ENCODE data around the gene DENND4A. TPM values are rescaled to one million over a fixed set of nuclear protein-coding genes. Genes with fewer than 3 reads are reported as not detected.

The DENND4A gene
- total RNA-seq, 4 donors from 2014 or later = 17.7 to 34.3 (median 25.4) TPM

DNA sequence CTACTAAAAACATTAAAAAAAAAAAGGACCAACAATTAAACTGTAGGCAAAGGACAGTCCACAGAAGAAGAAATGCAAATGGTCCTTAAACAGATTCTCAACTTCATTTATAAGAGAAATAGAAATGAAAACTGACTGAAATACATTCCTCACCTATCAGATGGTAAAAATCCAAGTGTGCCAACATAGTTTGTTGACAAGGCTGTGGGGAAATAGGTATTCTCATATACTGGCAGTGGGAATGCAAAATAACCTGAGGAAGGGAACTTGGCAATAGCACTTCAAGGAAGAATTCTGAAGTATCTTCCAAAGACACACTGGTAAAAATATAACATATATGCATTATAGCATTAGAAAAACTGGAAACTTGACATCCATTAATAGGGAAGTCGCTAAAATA, 116.5 kb downstream of the DENND4A start:
- H3K27ac ChIP-seq (replicated peaks in 1 of 4) = no peak overlapping the region
- no peaks in the 10 kb centered on the region for H3K4me1 ChIP-seq
- H3K4me3 ChIP-seq = no peak overlapping the region
- 72% methylated on average over 1 of the region's 1 CpG for WGBS
- intact Hi-C loops (cut with DNase I) = no loop called here
- H3K36me3 ChIP-seq = peaks cover 17 to 50% (median 32%) of the 10 kb centered on the region in 4 donors
- DNase-seq (ENCODE audit: extremely low spot score) = no peak
- H3K9me3 ChIP-seq = no peaks in the 10 kb centered on the region
- TF ChIP-seq EP300 (IDR thresholded peaks at IDR 0.05) = no peak
- TF ChIP-seq POLR2A (IDR thresholded peaks at IDR 0.05; ENCODE audit: low read depth) = no peak
- TF ChIP-seq, protein P1, sequence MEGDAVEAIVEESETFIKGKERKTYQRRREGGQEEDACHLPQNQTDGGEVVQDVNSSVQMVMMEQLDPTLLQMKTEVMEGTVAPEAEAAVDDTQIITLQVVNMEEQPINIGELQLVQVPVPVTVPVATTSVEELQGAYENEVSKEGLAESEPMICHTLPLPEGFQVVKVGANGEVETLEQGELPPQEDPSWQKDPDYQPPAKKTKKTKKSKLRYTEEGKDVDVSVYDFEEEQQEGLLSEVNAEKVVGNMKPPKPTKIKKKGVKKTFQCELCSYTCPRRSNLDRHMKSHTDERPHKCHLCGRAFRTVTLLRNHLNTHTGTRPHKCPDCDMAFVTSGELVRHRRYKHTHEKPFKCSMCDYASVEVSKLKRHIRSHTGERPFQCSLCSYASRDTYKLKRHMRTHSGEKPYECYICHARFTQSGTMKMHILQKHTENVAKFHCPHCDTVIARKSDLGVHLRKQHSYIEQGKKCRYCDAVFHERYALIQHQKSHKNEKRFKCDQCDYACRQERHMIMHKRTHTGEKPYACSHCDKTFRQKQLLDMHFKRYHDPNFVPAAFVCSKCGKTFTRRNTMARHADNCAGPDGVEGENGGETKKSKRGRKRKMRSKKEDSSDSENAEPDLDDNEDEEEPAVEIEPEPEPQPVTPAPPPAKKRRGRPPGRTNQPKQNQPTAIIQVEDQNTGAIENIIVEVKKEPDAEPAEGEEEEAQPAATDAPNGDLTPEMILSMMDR (IDR thresholded peaks at IDR 0.05) = no peak
- no peak for TF ChIP-seq POLR2AphosphoS5 (IDR thresholded peaks at IDR 0.05)
- no peaks in the 10 kb centered on the region for H3K27me3 ChIP-seq

DNA sequence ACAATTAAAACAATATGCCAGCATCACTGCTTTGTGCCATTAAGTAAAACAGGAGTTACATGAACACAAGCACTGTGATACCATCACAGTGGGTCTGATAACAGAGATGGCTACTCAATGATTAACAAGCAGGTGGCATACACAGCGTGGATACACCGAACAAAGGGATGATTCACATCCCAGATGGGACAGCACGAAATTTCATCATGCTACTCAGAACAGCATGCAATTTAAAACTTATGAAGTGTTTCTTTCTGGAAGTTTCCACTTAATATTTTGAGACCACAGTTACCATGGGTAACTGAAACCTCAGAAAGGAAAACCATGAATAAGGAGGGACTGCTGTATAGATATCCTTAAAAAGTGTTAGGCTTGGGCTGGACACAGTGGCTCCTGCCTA, 125.8 kb downstream of the DENND4A start:
- DNase-seq (ENCODE audit: extremely low spot score) = peak; percentile 37
- Histone ChIP-seq H3K9me3 (no peaks in the 10 kb centered on the region), H3K36me3 (peaks cover 37 to 100% (median 64%) of the 10 kb centered on the region in 4 donors), H3K4me3 (no peak overlapping the region), H3K27me3 (no peaks in the 10 kb centered on the region), H3K4me1 (no peaks in the 10 kb centered on the region), H3K27ac (replicated peaks in 1 of 4) (no peak overlapping the region)
- 90% methylated on average over 3 of the region's 3 CpGs for WGBS
- TF ChIP-seq POLR2AphosphoS5 (IDR thresholded peaks at IDR 0.05) (no peak), EP300 (IDR thresholded peaks at IDR 0.05) (no peak), POLR2A (IDR thresholded peaks at IDR 0.05; ENCODE audit: low read depth) (no peak)
- TF ChIP-seq, protein P1 (IDR thresholded peaks at IDR 0.05) = no peak
- intact Hi-C loops (cut with DNase I) = no loop called here

DNA sequence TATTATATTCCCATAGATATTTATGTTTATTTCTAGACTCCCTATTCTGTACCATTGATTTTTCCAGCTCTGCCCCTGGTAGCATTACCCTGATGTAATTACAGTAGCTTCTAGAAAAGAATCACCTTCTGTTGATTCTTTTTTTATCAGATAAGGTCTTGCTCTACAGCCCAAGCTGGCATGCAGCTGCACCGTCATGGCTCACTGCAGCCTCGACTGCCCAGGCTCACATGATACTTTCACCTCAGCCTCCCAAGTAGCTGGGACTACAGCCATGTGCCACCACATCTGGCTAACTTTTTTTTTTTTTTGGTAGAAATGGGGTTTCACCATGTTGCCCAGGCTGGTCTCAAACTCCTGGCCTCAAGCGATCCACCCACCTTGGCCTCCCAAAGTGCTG, 128.6 kb downstream of the DENND4A start:
- no peak overlapping the region for H3K27ac ChIP-seq (replicated peaks in 1 of 4)
- no peaks in the 10 kb centered on the region for H3K27me3 ChIP-seq
- DNase-seq (ENCODE audit: extremely low spot score) = no peak
- H3K4me1 ChIP-seq = no peaks in the 10 kb centered on the region
- TF ChIP-seq POLR2A (IDR thresholded peaks at IDR 0.05; ENCODE audit: low read depth) (no peak), EP300 (IDR thresholded peaks at IDR 0.05) (no peak), POLR2AphosphoS5 (IDR thresholded peaks at IDR 0.05) (no peak)
- TF ChIP-seq, protein P1 (IDR thresholded peaks at IDR 0.05) = no peak
- intact Hi-C loops (cut with DNase I) = no loop called here
- 96% methylated on average over 3 of the region's 3 CpGs for WGBS
- no peak overlapping the region for H3K4me3 ChIP-seq
- peaks cover 23 to 96% (median 55%) of the 10 kb centered on the region in 4 donors for H3K36me3 ChIP-seq
- H3K9me3 ChIP-seq = no peaks in the 10 kb centered on the region

DNA sequence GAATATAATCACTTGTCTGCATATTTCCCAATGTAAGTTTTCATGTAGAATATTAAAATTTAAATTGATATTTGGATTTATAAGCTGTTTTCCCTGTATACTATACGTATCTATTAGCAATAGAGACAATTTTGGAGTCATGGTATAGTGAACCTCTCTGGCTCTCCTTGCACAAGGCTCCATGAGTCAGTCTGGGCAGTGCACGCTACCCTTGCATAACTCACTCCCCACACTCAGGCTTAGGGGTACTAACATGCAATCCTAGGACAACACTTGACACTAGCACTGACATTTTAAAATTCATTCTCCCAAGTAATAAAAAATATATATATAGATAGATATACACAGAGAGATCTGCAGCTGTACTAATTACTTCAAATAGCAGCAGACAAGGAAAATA, 131.2 kb downstream of the DENND4A start:
- WGBS = 78% methylated on average over 2 of the region's 2 CpGs
- H3K36me3 ChIP-seq = peaks cover 7 to 95% (median 43%) of the 10 kb centered on the region in 4 donors
- intact Hi-C loops (cut with DNase I) = no loop called here
- H3K9me3 ChIP-seq = no peaks in the 10 kb centered on the region
- H3K27ac ChIP-seq (replicated peaks in 1 of 4) = no peak overlapping the region
- TF ChIP-seq EP300 (IDR thresholded peaks at IDR 0.05) (no peak), POLR2A (IDR thresholded peaks at IDR 0.05; ENCODE audit: low read depth) (no peak), POLR2AphosphoS5 (IDR thresholded peaks at IDR 0.05) (no peak)
- TF ChIP-seq, protein P1 (IDR thresholded peaks at IDR 0.05) = no peak
- no peaks in the 10 kb centered on the region for H3K27me3 ChIP-seq
- no peak overlapping the region for H3K4me3 ChIP-seq
- DNase-seq (ENCODE audit: extremely low spot score) = no peak
- no peaks in the 10 kb centered on the region for H3K4me1 ChIP-seq

DNA sequence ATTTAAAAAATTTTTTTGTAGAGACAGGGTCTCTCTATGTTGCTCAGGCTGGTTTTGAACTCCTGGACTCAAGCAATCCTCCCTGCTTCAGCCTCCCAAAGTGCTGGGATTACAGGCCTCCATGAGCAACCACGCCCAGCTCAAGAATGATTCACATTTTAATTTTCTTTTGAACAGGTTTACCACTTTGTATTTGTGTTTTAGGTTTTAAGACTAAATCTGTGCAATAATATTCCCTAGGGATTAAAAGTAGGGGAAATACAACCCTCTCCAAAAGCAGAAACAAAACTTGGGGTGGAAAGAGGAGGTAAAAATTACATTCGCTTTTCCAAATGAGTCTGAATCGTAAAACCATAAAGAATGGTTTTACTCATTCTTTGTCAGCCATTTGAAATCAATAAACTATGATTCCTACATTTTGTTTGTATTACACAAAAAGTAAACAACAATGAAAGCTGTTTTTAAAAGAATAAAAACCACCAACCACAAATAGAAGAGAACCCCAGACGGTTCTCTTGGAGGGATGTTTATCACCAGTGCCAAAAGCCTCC, 132.5 kb downstream of the DENND4A start:
- no peaks in the 10 kb centered on the region for H3K9me3 ChIP-seq
- intact Hi-C loops (cut with DNase I) = no loop called here
- no peaks in the 10 kb centered on the region for H3K4me1 ChIP-seq
- no peak for DNase-seq (ENCODE audit: extremely low spot score)
- WGBS = 93% methylated on average over 4 of the region's 4 CpGs
- TF ChIP-seq, protein P1 (IDR thresholded peaks at IDR 0.05) = no peak
- TF ChIP-seq EP300 (IDR thresholded peaks at IDR 0.05) = no peak
- TF ChIP-seq POLR2A (IDR thresholded peaks at IDR 0.05; ENCODE audit: low read depth) = no peak
- no peak for TF ChIP-seq POLR2AphosphoS5 (IDR thresholded peaks at IDR 0.05)
- H3K36me3 ChIP-seq = peaks cover 11 to 89% (median 41%) of the 10 kb centered on the region in 4 donors
- H3K4me3 ChIP-seq = no peak overlapping the region
- no peak overlapping the region for H3K27ac ChIP-seq (replicated peaks in 1 of 4)
- no peaks in the 10 kb centered on the region for H3K27me3 ChIP-seq
